GM18517 (cell line): ENCODE data around the gene PLCB4.

Source experiments
- ATAC-seq: cut with Tn5 transposase; IDR thresholded peaks from one replicate; pipeline ENCODE4 v1.9.1; 2021; ENCODE audit warnings: mild to moderate bottlenecking, moderate library complexity; ENCODE audit not compliant: unreplicated experiment

PLCB4 gene

DNA sequence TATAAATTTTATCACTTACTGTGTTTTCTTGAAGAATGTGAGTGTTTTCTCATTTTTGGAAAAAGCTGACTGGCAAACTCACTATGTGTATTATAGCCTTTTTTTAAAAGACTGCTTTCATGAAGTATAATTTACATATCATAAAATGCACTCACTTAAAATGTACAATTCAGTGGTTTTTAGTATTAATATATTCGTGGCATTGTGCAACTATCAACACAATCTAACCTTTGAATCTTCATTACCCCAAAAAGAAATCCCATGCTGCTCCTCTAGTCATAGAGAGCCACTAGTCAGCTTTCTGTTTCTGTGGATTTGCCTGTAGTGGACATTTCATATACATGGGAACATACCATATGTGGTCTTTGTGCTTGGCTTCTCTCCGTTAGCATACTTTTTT lies 143.8 kb downstream of the PLCB4 start:
- ATAC-seq, result no peak

DNA sequence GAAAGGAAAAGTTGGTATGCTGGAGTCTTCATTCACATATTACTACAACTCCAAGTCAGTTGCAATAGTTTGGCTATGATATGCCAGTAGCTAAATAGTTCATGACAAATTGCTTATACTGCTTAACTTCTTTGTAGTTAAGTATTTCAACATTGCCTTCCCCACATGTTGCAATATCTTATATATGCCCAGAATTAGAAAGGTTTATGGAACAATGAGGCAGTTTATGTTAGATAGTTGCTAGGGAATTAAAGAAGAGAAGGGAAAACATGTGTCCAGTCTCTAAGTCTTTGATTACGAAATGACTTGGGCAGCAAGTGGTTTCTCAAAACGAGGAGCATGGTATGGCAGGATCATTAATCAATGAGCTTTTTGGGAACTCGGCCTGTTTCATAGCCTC lies 145.8 kb downstream of the PLCB4 start:
- ATAC-seq, result no peak

DNA sequence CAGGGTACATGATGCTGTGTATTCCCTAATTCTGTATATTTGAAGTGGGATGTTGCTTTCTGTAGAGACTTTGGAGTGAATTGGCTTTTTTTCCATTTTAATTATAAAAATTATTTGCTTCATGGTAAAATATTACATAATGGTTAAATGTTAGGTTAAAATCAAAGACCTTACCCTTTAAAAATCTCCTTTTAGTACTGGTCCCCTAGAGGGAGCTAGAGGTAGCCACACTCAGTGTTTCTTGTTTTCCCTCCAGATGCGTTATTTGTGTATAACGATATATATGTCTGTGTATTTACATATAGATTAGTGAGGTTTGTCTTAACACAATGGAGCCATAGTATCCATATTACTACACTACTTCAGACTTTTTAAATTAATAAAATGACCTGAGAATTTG lies 146.7 kb downstream of the PLCB4 start:
- no peak for ATAC-seq

DNA sequence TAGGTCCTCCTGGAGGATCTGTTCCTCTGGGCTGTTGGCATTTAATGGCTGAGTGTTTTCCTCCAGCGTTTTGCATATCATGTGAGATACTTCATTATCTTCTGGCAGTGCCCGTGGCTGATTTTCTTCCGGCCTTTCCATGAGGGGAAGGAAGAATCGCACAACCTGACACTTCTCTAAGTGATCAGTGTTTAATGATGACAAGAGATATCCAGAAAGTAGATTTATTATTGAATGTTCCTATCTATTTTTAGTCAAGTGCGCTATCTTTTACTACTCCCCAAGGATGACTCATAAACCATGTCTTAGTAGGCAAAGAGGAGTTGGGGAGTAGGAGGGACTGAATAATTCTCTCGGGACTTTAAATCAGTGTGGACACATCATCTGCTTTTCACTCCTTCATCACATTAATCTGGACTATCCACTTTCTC lies 149.7 kb downstream of the PLCB4 start:
- no peak for ATAC-seq

DNA sequence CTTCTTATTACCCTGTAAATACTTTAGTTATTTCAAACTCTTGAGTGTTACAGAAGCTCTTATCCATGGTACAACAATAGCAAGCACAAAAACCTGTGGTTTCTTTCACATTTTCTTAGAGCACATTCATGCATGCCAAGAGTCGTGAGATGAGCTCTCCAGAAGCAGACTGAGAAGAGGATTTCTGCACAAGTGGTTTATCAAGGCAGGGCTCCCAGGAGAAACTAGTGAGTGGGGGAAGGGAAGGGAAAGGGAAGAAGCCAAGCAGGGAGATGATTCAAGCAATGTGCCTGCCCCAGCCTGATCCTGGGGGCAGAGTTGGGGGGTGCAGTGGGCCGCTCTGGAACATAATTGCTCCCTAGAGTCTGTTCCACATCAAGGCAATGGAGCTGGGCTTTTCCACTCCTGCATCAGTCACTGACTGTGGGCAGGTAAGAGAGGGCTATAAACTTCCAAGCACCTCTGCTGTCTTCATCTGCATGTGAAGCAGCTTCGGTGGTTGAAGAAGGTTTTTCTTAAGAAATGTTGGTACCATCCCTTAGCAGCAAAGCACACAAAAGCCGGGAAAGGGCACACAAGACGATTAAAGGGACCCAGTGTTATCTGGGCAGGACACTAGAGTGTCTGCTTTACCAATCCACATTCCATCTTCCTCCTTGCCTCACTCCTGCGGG lies 152.1 kb downstream of the PLCB4 start:
- no peak for ATAC-seq

DNA sequence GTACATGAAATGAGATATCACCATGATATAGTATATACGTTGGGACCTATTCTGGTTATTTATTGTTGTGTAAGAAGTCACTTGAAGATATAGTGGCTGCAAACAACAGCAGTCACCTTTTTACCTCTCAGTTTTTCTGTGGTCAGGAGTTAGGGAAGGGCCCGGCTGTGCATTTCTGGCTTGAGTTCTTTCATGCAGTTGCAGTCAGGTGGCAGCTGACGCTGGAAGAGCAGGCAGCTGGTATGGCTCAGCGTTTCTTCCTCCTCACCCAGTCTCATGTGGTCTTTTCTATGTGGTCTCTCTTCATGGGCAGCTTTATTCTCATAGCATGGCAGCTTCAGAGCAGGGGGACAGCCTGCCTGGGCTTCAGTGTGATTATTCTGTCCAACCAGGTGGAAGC lies 154.4 kb downstream of the PLCB4 start:
- ATAC-seq, result no peak

DNA sequence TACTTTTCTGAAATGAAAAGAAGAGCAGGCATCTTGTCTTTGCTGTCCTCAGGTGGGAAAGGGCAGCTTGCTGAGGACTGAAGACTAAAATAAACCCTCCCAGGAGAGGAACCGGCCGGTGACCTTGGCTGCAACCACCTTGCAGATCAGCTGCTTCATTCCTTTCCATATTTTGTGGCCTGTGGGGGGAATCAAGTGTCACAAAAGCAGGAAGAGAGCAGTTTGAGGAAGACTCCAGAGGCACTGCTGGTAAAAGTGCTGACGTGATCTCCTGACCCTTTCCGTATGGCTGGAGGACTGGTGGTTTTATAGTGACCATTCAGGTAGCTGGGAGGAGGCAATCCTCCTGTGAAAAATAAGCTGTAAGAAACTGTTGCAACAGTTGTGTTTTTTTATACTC lies 157.0 kb downstream of the PLCB4 start:
- ATAC-seq, result no peak

DNA sequence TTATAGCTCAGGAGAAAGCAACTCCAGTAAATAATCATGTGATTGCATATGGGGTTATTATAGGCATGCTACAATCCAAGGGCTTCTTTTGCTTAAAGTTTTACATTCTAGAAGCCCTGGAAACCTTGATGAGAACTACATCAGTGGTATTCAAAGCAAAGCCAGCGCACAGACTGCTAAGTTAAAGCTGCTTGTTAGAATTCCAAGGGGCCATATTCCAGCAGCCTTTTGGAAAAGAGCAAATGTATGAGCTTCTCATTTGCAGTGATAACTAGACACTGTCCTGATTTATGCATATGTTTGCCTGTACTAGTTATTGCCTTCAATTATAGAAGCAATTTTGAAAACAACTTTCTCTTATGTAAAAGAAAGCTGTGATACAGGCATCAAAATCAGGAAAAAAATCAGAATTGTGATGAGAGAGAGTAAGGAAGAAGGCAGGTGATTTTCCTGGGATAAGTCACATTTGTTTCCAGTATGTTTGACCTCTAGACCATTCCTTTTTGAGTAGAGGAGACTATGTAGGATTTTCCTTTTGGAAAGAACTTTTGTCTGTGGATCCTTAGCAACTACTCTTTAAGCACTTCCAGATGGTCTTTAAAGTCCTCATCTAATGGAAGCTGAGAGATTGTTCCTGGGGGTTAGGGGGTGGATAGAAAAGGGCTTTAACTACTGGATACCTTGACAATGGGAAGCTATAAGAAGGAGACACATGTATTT lies 159.2 kb downstream of the PLCB4 start:
- ATAC-seq, result no peak

DNA sequence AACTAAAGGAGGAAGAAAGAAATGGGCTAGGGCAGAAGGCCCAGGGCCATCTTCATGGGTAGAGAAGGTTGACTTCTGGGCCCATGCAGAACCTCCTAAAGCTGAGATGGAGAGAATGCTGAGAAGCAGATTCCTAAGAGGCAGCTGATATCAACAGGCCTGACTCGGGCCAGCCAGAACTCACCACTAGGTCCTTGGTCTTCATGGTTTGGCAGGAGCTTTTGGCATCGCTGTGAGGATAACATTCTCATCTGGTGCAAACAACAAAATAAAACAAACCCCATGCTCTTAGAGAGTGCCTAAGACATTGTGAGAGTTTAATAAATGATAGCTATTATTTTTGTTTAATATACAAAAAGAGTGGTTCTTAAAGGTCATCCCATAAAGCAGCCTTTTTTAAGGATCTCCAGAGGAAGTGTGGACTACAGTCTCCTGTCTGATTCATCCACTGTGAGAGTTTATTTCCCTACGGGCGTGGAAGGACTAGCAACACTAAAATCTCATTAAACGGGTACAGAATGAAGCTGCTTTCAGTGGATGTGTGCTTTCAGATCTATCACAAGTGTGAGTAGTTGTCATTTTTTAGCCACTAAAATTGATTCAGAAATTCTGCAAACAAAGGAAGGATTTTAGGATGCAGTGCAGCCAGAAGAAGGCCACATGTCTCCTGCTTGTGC lies 160.0 kb downstream of the PLCB4 start:
- no peak for ATAC-seq

DNA sequence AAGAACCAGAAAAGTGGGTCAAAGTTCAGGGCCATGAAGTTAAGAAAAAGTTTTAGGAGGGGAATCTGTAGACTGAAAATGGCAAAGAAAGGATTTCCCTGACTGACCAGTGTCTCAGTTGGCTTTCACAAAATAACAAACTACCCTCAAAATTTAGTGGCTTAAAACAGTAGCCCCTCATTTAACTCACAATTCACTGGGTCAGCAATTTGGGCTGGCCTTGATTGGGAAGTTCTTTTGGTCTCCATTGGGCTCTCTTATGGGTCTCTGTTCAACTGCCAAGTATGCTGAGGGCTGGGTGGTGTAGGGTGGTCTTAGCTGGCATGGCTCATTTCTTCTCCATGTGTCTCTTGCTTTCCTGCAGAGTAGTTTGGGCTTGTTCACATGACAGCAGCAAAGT lies 161.5 kb downstream of the PLCB4 start:
- no peak for ATAC-seq

DNA sequence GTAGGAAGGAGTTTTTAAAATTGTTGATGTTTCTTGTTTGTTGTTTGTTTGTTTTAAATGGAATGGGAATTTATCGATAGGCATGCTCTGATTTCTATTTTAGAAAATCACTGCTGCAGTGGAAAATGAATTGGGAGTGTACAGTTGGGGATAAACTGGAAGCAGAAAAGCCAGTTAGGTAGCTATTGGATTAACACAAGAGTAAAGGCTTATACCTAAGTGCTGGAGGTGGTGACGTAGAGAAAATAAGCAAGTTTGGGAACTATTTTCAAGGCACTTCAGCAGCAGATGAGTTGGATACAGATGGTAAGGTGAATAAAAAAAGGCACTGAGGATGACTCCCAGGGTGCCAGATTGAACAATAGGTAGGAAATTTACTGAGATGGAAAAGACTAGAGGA lies 164.9 kb downstream of the PLCB4 start:
- ATAC-seq, result no peak

DNA sequence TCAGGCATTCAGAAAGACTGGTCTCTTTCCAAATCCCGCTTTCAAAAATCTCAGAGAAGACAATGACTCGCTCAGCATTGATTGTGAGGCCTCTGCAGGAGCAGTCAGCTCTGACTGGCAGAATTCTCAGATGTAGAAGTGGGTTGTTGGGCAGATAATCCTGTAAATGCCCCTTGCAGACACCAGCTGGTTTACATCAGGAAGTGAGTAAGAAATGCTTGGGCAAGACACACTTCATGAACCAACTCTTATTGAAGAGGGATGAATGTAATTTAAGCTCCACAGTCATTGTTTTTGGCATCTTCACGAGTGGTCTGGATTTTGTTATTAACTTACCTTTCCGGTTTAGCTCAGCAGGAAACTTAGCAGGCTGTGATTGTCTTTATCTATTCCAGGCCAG lies 166.6 kb downstream of the PLCB4 start:
- no peak for ATAC-seq

DNA sequence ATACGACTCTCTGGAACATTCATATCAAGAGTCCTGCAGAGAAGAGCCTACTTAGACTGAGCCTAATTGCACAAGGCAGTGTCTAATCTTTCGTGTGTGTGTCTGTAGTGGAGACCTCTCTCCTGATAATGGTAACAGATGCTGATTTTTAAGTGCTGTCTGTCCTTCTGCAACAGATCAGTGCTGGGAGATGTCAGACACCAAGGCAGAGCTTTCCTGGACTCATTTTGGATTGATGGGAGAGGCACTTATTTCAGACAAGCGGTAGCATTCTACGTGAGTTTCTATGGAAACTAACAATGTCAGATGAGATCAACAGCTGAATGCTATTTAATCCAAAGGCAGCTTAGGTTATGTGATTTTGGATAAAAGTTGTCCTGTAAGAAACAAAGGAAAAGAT lies 167.6 kb downstream of the PLCB4 start:
- ATAC-seq, result no peak

DNA sequence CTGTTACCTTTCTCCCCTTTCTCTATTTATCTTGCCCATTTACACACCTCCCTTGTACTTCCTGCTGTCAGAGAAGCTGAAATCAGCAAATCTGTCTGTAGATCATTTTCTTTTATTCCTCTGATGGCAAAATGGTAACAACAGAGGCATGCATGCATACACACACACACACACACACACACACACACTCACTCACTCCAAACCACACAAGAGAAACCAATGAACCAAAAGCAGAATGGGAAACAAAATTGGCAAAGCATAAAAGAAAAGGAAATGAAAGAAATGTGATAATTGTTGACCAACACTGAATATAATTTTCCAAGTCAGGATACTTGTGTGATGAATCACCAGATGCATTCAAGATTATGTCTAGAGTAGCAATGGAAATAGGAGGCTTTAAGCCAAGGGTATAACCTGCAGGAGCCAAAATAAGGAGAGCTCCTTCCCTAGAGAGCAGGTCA lies 172.4 kb downstream of the PLCB4 start:
- ATAC-seq, result no peak

DNA sequence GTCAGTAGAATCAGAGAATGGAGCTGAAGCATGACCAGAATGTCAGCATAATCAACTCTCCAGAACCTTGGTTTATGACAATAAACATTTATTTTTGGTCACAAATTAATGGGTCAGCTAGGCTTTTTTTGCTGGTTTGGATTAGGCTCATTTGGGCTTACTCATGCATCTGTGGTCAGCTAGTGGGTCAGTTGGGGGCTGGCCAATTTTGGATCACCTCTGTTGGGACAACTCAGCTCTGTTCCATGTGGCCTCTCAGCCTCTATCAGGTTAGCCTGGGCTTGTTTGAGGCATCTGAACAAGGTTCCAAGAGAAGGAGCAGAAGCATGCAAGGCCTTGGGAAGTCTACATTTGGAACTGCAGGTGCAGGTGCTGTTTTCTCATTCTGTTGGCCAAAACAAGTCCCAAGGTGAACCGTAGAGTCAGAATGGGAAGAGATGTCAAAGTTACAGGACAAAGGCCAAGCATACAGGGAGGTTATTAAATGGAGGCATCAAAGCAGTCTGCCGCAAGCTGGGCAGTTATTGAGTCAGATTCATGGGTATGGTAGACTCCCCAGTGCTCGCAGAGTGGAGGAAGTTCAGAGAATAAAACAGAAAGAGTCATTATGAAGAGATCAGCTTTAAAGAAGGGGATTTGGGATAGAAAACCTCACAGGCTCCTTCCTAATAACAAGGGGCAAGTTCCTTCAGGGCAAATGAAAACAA lies 173.0 kb downstream of the PLCB4 start:
- ATAC-seq, result no peak

DNA sequence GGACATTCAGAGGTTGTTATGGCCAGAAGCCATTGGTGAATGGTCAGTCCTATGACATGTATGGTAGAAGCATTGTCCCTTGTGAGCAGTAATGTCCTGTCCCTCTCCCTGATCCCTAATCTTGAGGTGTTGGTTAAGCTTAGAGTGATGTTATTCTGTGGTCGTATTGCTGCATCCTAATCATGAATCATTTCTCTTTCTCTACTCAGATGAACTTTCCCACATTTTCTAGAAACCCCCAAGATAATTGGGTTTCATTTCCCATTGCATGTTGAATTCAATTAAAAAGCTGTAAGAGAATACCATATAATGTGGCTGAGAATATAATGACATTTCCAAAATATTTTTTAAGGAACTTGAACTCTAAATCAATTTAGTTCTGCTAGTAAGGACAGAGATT lies 175.1 kb downstream of the PLCB4 start:
- no peak for ATAC-seq

DNA sequence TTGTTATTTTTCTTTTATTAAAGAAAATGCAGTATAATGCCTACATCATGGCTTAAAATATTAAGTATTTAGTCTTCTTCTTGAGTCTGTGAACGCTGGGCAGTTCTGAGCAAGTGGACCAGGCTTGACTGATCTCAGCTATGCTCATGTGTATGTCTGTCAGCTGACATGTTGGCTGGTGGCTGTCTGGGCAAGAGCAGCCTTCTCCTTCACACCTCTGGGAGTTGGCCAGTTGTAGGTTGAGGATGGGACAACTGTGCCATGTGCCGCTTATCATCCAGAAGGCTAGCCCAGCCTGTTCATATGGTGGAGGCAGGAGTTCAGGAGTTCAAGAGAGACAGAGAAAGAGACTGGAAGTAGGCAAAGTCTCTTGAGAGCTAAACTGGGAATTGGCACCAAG lies 175.9 kb downstream of the PLCB4 start:
- no peak for ATAC-seq

DNA sequence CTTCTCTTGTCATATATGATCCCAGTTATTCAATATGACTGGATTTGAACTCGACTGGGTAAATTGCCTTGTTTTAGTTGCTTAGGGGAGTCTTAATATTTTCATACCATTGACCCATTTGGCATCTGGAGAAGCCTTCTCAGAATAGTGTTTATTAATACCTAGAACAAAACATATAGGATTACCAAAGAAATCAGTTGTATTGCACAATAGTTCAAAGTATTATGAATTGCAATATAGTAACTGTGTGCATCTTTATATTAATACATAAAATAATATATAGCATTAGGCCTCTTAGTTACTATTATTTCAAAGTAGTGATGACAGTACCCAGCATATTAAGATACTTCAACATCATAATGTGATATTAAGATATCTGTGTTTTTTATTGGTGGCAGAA lies 177.8 kb downstream of the PLCB4 start:
- no peak for ATAC-seq

DNA sequence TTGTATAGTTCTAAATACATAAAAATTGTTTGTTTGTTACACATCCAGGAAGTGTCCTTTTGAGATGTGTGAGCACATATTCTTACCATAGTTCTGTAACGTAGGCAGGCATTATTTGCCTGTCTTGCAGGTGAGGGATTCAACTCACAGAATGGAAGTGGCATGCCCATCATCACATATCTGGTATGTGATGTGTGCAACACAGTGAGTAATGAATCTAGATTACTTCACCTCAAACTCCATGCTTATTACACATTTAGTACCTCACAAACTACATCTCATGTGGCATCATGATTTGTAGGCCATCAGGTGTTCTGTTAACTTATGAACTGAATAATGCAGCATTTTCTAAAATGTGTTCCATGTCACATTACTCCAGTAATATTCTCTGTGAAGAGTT lies 181.6 kb downstream of the PLCB4 start:
- no peak for ATAC-seq

DNA sequence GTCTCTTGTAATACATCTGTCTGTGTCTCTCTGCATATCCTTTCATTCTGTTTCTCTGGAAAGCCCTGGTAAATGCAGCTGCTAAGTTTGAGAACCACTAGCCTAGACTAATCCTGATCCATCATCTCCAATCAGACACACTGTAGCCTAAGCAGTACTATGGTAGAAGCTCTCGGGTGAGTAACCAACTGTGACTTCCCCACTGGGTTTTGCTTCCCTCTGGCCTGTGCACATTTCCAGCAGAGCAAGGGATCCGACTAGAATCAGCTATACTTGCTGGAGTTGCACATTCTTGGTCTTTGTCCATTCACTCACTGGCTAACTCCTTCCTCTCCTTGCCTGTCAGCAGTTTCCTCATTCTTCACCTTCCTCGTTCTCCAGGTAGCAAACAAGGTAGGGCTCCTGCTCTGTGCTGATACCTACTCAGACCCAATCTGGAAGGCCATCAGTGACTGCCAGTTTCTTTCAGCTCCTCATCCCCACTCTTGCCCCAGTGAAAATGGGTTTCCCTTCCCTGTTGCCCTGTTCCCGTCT lies 184.2 kb downstream of the PLCB4 start:
- no peak for ATAC-seq

DNA sequence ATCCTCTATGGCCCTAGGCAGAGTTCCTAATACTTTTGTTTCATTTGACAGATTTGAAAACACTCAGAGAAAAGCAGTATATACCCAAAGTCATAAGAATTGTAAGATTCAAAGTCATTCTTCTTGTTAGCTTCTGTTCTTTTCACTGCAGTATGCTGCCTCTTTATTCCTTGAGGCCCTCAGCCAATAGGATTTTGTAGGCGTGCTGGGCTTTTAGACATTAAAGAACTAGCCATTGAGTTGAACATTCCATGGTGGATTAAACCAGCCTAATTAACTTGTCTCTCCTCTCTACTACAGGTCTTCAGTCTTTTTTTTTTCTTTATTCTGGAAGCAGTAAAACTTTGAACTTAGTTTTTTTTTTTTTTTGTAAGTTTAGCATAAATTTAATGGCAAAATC lies 186.3 kb downstream of the PLCB4 start:
- ATAC-seq, result no peak
